Endothelial cell of umbilical vein (primary cell): ENCODE data around the gene ST6GAL1.

Source experiments
- CTCF ChIP-seq, 2 donors: IDR thresholded peaks; 1 replicate in 1 of 2; 2 replicates in 1 of 2; pipeline ENCODE4 v1.5.1; 2011; ENCODE audit warnings: low read length in 2 of 2, mild to moderate bottlenecking in 2 of 2, moderate library complexity in 2 of 2, control low read depth in 1 of 2, inconsistent platforms in 1 of 2, low read depth in 1 of 2; ENCODE audit not compliant: insufficient read depth in 1 of 2; ENCODE audit errors: extremely low read depth in 1 of 2
- POLR2A ChIP-seq: IDR thresholded peaks from 2 replicates; pipeline ENCODE4 v1.6.1; 2012; ENCODE audit warnings: low read depth, mild to moderate bottlenecking, control low read depth, low read length

GRCh38 chr3:187020376-187020775 lies 90.0 kb downstream of the ST6GAL1 start:
- TF ChIP-seq POLR2A (no peak), CTCF (IDR thresholded peaks at IDR 0.05; ENCODE audit: extremely low read depth in 1 of 2, insufficient read depth in 1 of 2, low read depth in 1 of 2, low read length in 2 of 2) (no peak)
